GM18498 (cell line): ENCODE data around the gene ATP9A.
"Not testable (repeated sequence)": the region's sequence is repeated elsewhere in the genome, so short reads cannot be mapped to it uniquely, and the experiment has no call there.

Experiments used
- ATAC-seq: cut with Tn5 transposase; IDR thresholded peaks from one replicate; pipeline ENCODE4 v1.9.1; 2021; ENCODE audit warnings: mild to moderate bottlenecking, moderate library complexity; ENCODE audit not compliant: unreplicated experiment

ATP9A gene

DNA sequence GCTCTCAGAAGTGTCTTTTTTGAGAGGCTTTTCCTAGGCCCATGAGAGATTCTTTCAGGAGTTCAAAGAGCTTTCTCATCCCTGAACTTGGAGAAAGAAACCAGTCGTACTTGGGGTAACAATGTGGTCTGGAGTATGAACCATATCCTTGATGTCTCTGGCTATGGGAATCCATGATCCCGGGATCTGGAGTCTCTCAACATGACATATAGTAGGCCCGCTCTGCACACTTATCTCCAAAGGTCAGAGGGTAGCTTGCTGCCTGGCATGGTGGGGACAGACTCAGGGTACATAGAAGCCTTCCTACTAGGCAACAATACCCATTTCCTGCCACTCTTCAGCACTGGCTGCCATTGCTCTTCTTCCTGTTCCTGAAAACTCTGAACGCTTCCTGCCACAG lies 183.5 kb downstream of the ATP9A start:
- no peak for ATAC-seq

DNA sequence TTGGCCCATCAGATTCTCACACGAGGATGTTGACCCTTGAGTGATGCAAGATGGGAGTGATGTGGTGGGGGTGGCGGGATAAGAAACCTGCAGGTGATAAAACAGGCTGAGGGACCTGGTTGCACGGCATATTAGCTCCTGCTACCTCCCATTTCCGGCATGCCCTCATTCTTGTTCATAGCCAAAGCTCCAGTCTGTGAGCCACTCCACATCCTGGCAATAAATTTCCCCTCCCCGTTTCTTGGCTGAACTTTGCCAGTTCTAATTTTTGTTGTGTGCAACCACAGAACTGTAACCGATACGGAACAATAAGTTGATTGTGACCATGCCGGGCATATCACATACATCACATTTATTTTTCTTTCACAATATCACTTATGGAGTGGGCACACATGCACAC lies 184.1 kb downstream of the ATP9A start:
- no peak for ATAC-seq

DNA sequence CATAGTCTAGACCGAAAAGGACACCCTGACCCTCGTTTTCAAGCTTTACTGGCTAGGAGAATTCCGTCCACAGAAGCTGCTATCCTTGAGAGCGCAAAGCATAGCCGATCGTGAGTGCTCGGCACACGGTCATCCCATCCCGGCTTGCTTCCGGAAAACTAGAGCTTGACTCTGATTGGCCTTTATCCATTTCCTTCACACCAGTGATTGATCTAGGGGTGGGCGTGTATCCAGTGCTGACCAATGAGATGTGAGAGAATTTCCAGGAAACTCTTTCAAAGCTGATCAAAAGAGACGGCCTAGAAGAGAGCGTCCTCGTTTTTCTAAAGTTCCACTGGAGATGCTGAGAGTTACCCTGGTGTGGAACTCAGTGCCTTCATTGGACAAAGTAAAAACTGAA lies 184.7 kb downstream of the ATP9A start:
- no peak for ATAC-seq

DNA sequence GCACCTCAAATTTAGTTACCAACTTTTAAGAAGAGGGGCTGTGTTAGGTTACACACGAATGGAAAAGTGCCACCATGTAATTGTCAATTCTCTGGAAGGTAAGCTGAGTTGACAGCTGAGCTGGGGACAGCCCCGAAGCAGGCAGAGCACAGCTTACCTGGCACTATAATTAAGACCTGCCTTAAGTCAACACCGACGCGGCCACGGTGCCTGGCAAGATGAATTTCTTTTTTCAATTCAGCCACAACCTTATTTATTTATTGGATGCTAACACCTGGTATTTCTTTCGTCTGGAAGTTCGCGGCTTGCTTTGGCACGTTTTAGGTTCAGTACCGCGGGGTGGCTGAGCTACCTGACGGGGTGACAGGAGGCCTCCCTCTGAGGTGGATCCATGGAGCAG lies 185.1 kb downstream of the ATP9A start:
- no peak for ATAC-seq

DNA sequence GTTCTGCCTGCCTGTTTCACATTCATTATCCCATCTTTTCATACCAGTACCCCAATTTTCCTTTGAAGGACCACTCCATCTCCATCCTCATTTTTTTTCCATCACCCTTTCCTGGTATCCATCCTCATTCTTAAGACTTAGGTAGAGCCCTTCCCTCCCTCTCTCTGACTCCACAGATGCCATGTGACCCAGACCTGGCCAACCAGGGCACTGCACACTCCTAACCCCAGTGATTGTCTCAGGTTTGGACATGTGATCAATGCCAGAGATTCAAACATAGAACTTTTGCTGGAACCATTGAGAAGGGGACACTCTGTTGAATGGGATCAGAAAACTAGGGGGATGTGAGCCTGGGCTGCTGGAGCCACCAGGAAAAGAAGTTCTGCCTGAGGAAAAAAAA lies 186.6 kb downstream of the ATP9A start:
- ATAC-seq = no peak

DNA sequence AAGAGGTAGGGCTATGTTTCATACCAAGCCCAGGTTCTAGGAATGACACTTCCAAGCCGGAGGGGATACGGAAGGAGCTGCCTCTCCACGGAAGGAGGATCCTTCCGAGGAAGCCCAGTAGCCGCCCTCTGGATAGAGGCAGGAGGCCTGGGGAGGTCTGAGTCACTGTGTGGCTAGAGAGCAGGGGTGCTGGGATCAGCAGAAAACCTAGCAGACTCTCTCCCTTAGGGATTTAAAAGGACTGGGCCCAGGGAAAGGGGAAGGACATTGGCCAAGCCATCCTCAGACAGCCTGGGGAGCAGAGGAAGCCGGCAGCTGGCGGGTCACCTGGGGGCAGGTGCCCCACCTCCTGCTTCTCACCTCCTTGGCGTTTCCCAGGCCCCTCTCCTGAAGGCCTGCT lies 189.1 kb downstream of the ATP9A start:
- no peak for ATAC-seq

DNA sequence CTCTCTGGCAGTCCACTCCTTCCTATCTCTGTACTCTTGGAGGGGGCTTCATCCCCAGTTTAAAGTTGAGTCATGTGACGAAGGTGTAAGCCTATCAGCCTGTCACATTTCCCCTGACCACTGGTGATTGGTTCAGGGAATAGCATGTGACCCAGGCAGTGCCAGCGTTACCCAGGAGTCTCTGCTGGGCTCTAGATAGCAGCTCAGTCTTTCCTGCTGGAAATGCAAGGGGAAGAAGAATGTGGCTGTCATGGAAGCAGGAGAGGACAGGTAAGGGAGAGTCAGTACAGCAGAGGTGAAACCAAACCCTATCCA lies 190.1 kb downstream of the ATP9A start:
- no peak for ATAC-seq

DNA sequence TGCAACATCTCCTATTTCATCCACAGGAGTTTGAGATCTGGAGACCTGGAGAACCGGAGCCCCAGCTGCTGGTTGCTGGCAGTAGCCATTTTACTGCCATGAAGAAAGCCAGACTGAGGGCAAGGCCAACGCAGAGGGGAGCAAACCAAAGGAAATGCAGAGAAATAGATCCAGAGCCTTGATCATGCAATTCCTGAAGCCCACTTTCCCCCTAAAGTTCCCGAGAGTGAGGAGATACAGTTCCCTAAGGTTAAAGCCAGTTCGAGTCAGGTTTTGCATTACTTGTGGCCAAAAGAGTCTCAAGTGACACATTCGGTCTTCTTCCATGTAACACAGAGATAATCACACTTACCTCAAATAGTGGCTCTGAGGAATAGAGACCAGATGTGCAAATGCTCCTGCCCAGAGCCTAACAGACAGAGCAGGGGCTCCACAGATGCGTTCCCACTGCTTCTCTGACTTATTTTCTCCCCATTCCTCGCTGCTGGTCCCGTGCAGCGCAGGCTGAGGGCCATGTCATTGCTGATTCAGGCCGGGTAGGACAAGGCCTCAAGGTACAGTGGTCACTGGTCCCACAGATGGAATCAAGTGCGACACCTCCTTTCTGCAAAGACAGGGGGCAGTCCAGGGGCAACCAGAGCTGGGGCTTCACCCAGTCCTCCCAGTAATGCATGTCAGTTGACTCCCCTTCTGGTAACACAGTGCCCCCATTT lies 190.6 kb downstream of the ATP9A start:
- no peak for ATAC-seq

DNA sequence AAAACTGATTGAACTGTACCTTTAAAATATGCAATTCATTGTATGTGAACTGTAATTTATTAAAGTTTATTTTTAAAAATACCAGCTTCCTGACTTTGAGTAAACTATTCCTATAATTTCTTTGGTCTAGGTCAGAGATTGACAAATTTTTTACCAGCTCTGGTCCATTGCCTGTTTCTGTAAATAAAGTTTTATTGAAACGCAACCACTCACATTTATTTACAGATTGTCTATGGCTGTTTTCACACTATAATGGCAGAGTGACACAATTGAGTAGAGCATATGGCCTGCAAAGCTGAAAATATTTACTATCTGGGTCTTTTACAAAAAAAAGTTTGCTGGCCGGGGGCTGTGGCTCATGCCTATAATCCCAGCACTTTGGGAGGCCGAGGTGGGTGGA lies 192.7 kb downstream of the ATP9A start:
- no peak for ATAC-seq

DNA sequence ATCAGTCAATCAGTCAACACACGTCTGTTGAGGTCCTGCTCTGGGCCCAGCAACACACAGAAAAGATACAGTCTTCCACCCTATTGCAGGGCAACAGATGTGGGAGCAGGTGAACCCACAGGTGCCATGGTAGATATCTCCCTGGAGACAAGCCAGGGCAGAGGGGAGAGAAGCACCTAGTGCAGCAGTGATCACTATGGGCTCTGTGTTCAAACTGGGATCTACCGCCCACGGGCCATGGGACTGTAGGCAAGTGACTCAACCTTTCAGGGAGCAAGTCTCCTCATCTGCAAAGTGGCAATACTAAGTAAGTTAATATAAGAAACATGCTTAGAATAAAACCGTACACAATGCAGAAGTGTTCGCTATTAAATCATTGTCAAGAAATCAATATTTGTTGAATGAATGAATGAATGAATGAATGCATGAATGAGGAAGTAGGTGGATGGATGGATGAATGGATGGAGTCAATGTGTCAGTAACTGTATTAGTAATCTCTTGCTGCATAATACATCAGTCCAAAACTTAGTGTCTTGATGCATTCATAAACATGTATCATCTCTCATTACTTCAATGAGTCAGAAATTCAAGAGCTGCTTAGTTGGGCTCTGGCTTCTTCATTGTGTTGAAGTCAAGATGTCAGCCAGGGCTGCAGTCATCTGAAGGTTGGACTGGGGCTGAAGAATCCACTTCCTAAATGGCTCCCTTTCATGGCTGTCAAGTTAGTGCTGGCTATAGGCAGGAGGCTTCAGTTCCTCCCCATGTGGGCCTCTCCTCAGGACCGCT lies 193.7 kb downstream of the ATP9A start:
- ATAC-seq = no peak

DNA sequence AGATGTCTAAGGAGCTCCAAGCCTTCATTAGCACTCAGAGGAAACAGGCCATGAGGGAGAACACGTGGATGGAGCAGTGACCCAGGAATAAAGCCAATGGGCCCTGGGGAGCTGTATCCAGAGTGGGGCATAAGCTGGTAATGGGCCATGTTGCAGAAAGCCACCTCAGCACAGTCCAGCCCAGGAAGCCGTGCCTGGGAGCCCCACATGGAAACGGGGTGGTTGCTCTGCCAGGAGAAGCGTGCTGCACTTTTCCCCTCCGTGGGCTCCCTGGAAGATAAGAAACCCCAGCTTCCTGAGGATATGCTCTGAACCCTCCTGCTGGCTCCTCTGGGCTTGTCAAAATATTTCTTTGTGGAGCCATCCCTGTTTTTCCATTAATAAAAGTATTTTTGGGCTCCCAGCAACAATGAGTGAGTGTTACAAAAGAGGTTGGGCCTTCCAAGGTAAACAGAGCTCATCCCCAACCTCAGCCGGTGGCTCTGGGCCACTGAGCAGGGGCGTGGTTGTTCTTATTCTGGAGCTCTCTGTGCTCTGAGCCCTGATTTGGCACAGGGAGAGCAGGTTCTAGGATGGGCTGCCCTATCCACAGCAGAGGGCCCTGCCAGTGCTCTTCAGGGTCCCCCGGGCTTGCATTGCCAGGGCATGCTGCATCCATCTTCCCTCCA lies 194.5 kb downstream of the ATP9A start:
- ATAC-seq = no peak

DNA sequence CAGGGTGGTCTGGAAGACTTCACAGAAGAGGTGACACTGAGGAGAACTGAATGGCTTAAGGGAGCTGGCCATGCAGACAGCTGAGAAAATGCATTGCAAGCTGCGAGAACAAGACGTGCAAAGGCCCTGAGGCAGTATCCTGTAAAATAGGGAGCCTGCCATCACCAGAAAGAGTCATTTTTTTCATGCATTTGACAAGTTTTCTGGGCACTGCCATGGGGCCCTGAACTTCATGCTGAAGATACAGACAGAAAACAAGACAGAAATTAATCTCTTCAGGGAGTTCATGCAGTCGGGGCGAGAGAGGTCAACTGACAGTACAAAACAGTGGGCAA lies 196.8 kb downstream of the ATP9A start:
- no peak for ATAC-seq

DNA sequence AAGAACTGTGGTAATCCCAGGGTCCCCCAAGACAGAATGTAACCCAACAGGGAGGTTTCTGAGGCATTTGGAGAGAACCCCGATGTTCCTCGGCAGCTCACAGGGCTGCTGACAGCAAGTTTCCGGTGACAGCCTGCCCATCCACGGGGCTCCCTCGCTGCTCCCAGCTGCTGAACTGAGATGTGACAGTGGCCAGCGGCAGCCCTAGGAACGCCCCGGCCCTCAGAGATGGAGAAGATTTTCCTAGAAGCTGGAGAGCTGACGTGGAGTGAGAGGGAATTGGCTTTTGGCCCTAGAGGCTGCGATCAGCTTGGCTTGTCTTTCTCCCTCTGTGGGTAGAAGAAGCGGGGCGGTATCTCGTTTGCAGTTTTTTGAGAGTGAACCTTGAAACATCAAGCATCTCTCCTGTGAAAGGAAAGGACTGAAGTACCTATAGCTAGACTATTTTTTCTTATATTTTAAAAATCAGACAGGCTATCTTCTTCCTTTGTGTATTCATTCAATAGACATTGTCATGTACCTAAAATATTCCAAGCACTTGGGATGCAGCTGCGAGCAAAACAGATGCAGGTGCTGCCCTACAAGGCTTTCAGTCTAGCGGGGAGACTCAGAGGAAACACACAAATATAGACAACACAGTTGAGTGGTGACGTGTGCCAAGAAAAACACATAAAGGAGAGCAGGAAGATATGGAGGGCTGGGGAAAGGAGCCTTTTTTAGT lies 197.3 kb downstream of the ATP9A start:
- no peak for ATAC-seq

DNA sequence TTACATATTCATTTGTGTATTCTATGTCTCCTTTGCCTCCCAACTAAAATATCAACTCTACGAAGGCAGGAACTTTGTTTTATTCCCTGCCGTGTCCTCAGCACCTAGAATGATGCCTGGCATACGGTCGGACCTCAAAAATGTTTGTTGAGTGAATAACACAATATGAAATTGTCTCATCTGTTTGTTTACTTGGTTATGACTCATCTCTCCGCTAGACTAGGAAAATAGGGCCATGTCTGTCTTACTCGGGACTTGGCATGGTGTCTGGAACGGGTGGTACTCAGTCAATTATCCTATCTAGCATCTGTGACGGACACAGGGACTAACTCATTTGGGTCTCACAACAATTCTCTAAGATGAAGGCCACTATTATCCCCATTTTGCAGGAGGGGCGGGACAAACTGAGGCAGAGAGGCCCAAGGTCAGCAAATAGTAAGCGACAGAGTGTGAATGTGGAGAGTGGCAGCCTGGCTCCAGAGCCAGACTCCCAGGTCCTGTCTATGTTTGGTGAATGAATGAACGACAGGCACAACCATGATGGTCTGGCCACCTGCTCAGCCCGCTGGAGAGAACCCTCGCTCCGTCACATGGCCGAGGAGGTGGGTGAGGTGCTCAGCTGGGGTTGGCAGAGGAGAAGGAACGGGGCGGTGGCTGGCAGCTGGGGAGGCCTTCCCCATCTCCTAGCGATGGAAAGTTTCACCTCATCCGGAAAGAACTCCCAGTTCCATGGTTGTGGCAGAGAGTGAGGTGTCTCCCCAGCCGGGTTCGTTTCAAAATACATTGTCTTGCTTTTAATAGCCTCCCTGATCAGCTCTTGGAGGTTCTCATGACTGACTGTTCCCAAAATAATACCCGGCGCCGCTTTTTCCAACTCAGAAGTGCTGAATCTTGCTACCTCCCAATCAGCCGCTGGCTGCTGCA lies 198.1 kb downstream of the ATP9A start:
- no peak for ATAC-seq

DNA sequence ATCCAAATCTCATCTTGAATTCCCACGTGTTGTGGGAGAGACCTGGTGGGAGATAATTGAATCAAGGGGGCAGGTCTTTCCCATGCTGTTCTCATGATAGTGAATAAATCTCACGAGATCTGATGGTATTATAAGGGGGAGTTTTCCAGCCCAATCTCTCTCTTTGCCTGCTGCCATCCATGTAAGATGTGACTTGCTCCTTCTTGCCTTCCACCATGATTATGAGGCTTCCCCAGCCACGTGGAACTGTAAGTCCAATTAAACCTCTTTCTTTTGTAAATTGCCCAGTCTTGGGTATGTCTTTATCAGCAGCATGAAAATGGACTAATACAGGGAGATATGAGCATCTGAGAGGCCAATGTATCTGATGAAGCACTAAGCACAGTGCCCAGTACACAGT lies 199.7 kb downstream of the ATP9A start:
- ATAC-seq = not testable (repeated sequence)

DNA sequence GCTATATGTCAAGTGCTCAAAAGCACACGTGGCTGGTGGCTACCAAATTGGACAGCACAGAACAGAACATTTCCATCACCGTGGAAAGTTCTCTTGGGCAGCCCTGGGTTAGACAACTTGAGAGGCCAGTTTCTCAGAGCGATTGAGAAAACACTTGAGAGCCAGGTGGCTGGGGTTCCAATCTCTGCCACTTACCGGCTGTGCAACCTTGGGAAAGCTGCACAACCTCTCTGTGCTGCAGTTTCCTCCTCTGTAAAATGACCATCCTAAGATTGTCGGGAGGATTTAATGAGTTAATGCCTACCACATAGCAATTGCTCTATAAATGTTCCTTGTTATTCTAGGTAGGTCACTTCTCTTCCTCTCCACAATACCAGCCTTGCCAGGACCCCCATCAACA lies 200.6 kb downstream of the ATP9A start:
- no peak for ATAC-seq

DNA sequence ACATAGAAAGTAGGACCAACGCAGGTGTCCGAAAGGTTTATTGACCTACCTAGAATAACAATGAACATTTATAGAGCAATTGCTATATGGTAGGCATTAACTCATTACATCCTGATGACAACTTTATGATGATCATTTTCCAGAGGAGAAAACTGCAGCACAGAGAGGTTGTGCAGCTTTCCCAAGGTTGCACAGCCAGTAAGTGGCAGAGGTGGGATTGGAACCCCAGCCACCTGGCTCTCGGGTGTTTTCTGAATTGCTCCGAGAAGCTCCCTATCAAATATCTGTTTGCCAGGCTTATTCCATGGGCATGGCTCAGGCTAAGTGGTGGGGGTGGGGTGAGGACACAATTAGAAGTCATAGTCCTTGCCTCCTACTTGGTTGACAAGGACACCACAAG lies 201.6 kb downstream of the ATP9A start:
- ATAC-seq = no peak

DNA sequence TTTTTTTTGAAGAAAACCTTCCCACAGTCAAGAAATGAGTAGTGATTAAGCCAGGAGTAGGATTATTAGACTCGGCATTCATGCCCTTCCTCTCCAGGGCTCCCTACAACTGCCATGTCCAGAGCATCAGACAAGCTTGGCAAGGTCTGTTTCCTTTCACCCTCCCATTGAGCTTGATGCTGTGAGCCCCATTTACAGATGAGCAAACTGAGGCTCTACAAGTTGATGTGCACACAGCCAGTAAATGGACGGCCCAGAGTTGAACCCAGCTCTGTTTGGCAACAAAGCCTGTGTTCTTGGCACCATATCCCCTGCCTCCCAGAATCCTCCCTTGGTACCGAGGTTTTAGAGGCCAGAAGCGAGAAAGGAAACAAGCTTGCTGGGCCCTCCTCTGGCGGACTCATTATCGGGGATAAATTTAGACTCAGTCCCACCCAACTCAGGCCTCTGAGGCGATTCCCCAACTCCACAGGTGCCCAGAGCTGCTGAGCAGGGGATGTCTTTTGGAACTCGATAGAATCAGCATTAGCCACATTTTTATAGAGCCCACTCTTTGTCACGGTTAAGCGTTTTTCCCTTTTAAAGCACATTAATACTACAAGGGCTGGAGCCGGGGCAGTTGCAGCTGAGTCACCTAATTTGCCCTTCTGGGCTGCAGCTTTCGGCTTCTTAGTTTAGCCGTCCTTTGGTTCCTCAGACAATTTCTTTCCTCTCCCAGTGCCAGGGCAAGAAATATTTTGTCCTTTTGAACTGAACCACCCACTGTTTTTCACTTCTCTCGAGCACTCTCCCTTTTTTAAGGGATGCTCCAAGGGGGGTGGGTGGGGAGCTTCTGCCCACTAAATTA lies 202.7 kb downstream of the ATP9A start:
- ATAC-seq = no peak

DNA sequence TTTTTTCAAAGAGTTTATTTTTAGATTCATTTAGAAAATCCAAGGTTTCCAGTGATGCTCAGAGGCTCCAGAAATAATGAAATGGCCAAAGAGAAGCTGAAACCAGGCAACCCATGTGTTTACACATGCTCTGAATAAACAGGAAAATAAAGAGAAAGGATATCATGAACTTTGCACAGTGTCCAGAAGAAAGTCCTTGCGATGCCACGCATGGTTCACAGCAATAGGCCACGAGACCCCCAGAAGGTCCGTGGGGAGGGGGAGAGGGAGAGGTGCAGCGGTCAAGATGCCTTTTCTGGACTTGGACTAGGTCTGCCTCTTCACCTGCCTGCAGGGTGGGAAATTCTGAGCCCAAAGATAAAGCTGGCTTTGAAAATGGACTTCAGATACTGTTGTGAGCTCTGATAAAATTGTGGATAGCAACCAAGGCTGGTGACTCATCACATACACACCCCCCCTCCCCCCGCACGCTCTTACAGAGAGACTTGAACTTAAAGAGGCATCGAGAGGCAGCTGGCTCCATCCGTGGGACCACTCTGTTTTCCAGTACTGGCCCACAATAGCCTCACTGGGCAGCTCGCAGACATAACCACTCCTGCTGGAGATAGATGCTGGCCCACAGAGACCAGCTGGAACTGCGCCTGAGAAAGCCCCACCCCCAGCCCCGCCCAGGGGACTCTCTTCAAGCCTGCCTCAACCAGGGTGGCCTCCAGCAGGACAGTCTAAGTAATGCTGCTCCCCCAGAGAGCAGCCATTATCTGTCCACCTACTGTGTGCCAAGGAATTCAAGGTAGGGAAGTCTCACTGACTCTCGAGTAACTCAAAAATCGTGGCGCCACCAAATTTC lies 204.5 kb downstream of the ATP9A start:
- ATAC-seq = no peak
